GM15510 (cell line): Measurements from ENCODE around the gene CMTM4.

Experiments
- POLR2A ChIP-seq: IDR thresholded peaks from 3 replicates; pipeline ENCODE4 v1.6.1; 2011; ENCODE audit warnings: borderline replicate concordance; ENCODE audit not compliant: insufficient read length; ENCODE audit errors: extremely low read depth

Gene CMTM4

GRCh38 chr16:66641387-66641786 lies 55.2 kb downstream of the CMTM4 start:
- no peak for TF ChIP-seq POLR2A

GRCh38 chr16:66640724-66641314 lies 55.7 kb downstream of the CMTM4 start:
- TF ChIP-seq POLR2A: no peak

GRCh38 chr16:66639091-66639885 lies 57.3 kb downstream of the CMTM4 start:
- no peak for TF ChIP-seq POLR2A

- TF ChIP-seq POLR2A: no peak
Measured at GRCh38 chr16:66637806-66638205, 58.7 kb downstream of the CMTM4 start.

- TF ChIP-seq POLR2A: no peak
Measured at GRCh38 chr16:66636199-66636598, 60.3 kb downstream of the CMTM4 start.

GRCh38 chr16:66635406-66635805 lies 61.1 kb downstream of the CMTM4 start:
- TF ChIP-seq POLR2A: no peak

GRCh38 chr16:66634527-66635196 lies 61.9 kb downstream of the CMTM4 start:
- TF ChIP-seq POLR2A: no peak

GRCh38 chr16:66629856-66630255 lies 66.7 kb downstream of the CMTM4 start:
- no peak for TF ChIP-seq POLR2A

GRCh38 chr16:66623755-66624154 lies 72.8 kb downstream of the CMTM4 start:
- no peak for TF ChIP-seq POLR2A

GRCh38 chr16:66622863-66623262 lies 73.7 kb downstream of the CMTM4 start:
- TF ChIP-seq POLR2A: no peak

GRCh38 chr16:66621973-66622372 lies 74.6 kb downstream of the CMTM4 start:
- TF ChIP-seq POLR2A: no peak

- no peak for TF ChIP-seq POLR2A
Measured at GRCh38 chr16:66620429-66620795, 76.1 kb downstream of the CMTM4 start.

GRCh38 chr16:66619534-66620428 lies 76.8 kb downstream of the CMTM4 start:
- TF ChIP-seq POLR2A: no peak

- TF ChIP-seq POLR2A: no peak
Measured at GRCh38 chr16:66618588-66619375, 77.8 kb downstream of the CMTM4 start.
